HEK293 (cell line): ENCODE results near the gene KCNMA1.

Source experiments
- CTCF ChIA-PET: fragments of 350-600 bp; formaldehyde crosslinking; extraction: SDS; loops from one replicate; lab custom pipeline; 2021; ENCODE audit warnings: antibody characterized with exemption; lab: Yijun Ruan, JAX
- POLR2A ChIA-PET: fragments of 300-600 bp; formaldehyde crosslinking; extraction: SDS; loops from one replicate; lab custom pipeline; 2020; ENCODE audit warnings: antibody characterized with exemption, inconsistent platforms; lab: Yijun Ruan, JAX
- H3K27ac ChIP-seq: fragments of 200-500 bp; sonication (Bioruptor generic); 2 replicates; pipeline ENCODE4 v1.5.1; 2014; ENCODE audit warnings: low read depth, low read length, control low read depth, inconsistent platforms; ENCODE audit errors: extremely low read depth
- H3K36me3 ChIP-seq, 2 experiments: fragments of 200-500 bp in 1 of 2; sonication (Bioruptor generic) in 1 of 2; 1 replicate in 1 of 2; 2 replicates in 1 of 2; pipeline ENCODE4 v1.5.1; 2014 to 2017; ENCODE audit warnings: inconsistent platforms in 2 of 2, low read length in 2 of 2; ENCODE audit not compliant: control insufficient read depth in 2 of 2, insufficient read depth in 1 of 2
- H3K4me1 ChIP-seq: fragments of 200-500 bp; sonication (Bioruptor generic); 2 replicates; pipeline ENCODE4 v1.5.1; 2014; ENCODE audit warnings: mild to moderate bottlenecking, low read length, inconsistent platforms; ENCODE audit not compliant: control insufficient read depth, insufficient read depth
- H3K4me3 ChIP-seq: 2 replicates; pipeline ENCODE4 v1.5.1; 2011; ENCODE audit warnings: low read depth, mild to moderate bottlenecking, control low read depth, low read length, moderate library complexity
- H3K9me3 ChIP-seq: fragments of 200-500 bp; sonication (Bioruptor generic); 2 replicates; pipeline ENCODE4 v1.5.1; 2014; ENCODE audit warnings: low read depth, low read length, inconsistent platforms; ENCODE audit not compliant: control insufficient read depth, insufficient read depth
- CTCF ChIP-seq: fragments of 450-650 bp; formaldehyde crosslinking; IDR thresholded peaks from 2 replicates; pipeline ENCODE4 v1.5.1; 2016; ENCODE audit warnings: missing biosample characterization, missing genetic modification characterization
- FEZF1 ChIP-seq: fragments of 450-650 bp; formaldehyde crosslinking; IDR thresholded peaks from 2 replicates; pipeline ENCODE4 v1.5.1; 2016; ENCODE audit warnings: missing biosample characterization, missing genetic modification characterization
- MZF1 ChIP-seq: fragments of 450-650 bp; formaldehyde crosslinking; IDR thresholded peaks from 2 replicates; pipeline ENCODE4 v1.5.1; 2017; ENCODE audit warnings: missing biosample characterization, missing genetic modification characterization, borderline replicate concordance
- TRIM28 ChIP-seq: IDR thresholded peaks from 2 replicates; pipeline ENCODE4 v1.6.1; 2011; ENCODE audit warnings: low read length, control low read depth, borderline replicate concordance
- ZBTB17 ChIP-seq: fragments of 450-650 bp; formaldehyde crosslinking; IDR thresholded peaks from 2 replicates; pipeline ENCODE4 v1.5.1; 2016; ENCODE audit warnings: missing biosample characterization, missing genetic modification characterization
- ZNF140 ChIP-seq: fragments of 450-650 bp; formaldehyde crosslinking; IDR thresholded peaks from 2 replicates; pipeline ENCODE4 v1.5.1; 2016; ENCODE audit warnings: missing biosample characterization, missing genetic modification characterization
- ZNF175 ChIP-seq: fragments of 450-650 bp; formaldehyde crosslinking; IDR thresholded peaks from 2 replicates; pipeline ENCODE4 v1.5.1; 2016; ENCODE audit warnings: missing biosample characterization, missing genetic modification characterization
- ZNF18 ChIP-seq: fragments of 450-650 bp; formaldehyde crosslinking; IDR thresholded peaks from 2 replicates; pipeline ENCODE4 v1.5.1; 2016; ENCODE audit warnings: missing biosample characterization, missing genetic modification characterization
- ZNF19 ChIP-seq: fragments of 450-650 bp; formaldehyde crosslinking; IDR thresholded peaks from 2 replicates; pipeline ENCODE4; 2016; ENCODE audit warnings: missing biosample characterization, missing genetic modification characterization, low read depth
- ZNF302 ChIP-seq: fragments of 450-650 bp; formaldehyde crosslinking; IDR thresholded peaks from 2 replicates; pipeline ENCODE4 v1.5.1; 2016; ENCODE audit warnings: missing biosample characterization, missing genetic modification characterization, low read depth
- ZNF335 ChIP-seq: fragments of 450-650 bp; formaldehyde crosslinking; conservative IDR thresholded peaks from 2 replicates; pipeline ENCODE4 v1.5.1; 2016; ENCODE audit warnings: missing biosample characterization, missing genetic modification characterization
- ZNF433 ChIP-seq: fragments of 450-650 bp; formaldehyde crosslinking; IDR thresholded peaks from 2 replicates; pipeline ENCODE4 v1.5.1; 2016; ENCODE audit warnings: missing biosample characterization, missing genetic modification characterization, low read depth
- ZNF510 ChIP-seq: fragments of 450-650 bp; formaldehyde crosslinking; IDR thresholded peaks from 2 replicates; pipeline ENCODE4 v1.5.1; 2018; ENCODE audit warnings: mild to moderate bottlenecking, missing genetic modification characterization, missing biosample characterization; ENCODE audit not compliant: insufficient replicate concordance
- ZNF544 ChIP-seq: fragments of 450-650 bp; formaldehyde crosslinking; IDR thresholded peaks from 2 replicates; pipeline ENCODE4 v1.5.0; 2017; ENCODE audit warnings: missing biosample characterization, missing genetic modification characterization
- ZNF549 ChIP-seq: fragments of 450-650 bp; IDR thresholded peaks from 2 replicates; pipeline ENCODE4 v1.5.1; 2018; ENCODE audit warnings: missing biosample characterization, missing genetic modification characterization, mild to moderate bottlenecking, inconsistent platforms, moderate library complexity
- ZNF560 ChIP-seq: fragments of 450-650 bp; formaldehyde crosslinking; IDR thresholded peaks from 2 replicates; pipeline ENCODE4 v1.5.1; 2017; ENCODE audit warnings: missing biosample characterization, missing genetic modification characterization, borderline replicate concordance
- ZNF704 ChIP-seq: fragments of 450-650 bp; formaldehyde crosslinking; IDR thresholded peaks from 2 replicates; pipeline ENCODE4 v1.5.1; 2016; ENCODE audit warnings: missing biosample characterization, missing genetic modification characterization
- ZNF777 ChIP-seq: fragments of 450-650 bp; formaldehyde crosslinking; IDR thresholded peaks from 2 replicates; pipeline ENCODE4 v1.5.1; 2017; ENCODE audit warnings: missing biosample characterization, missing genetic modification characterization, borderline replicate concordance
- ZNF792 ChIP-seq: fragments of 450-650 bp; formaldehyde crosslinking; IDR thresholded peaks from 2 replicates; pipeline ENCODE4 v1.5.1; 2016; ENCODE audit warnings: missing biosample characterization, missing genetic modification characterization
- ZSCAN23 ChIP-seq: fragments of 450-650 bp; formaldehyde crosslinking; IDR thresholded peaks from 2 replicates; pipeline ENCODE4 v1.5.1; 2016; ENCODE audit warnings: missing biosample characterization, missing genetic modification characterization
- TF ChIP-seq, protein P1 (sequence below): fragments of 450-650 bp; IDR thresholded peaks from 2 replicates; pipeline ENCODE4 v1.5.1; 2018; ENCODE audit warnings: missing biosample characterization, missing genetic modification characterization
- TF ChIP-seq, protein P2 (sequence below): fragments of 450-650 bp; formaldehyde crosslinking; IDR thresholded peaks from 2 replicates; pipeline ENCODE4 v1.5.1; 2017; ENCODE audit warnings: missing biosample characterization, missing genetic modification characterization
- TF ChIP-seq, protein P3 (sequence below): fragments of 450-650 bp; formaldehyde crosslinking; IDR thresholded peaks from 2 replicates; pipeline ENCODE4 v1.5.1; 2016; ENCODE audit warnings: missing biosample characterization, missing genetic modification characterization
- TF ChIP-seq, protein P4 (sequence below): fragments of 450-650 bp; formaldehyde crosslinking; conservative IDR thresholded peaks from 2 replicates; pipeline ENCODE4 v1.5.1; 2016; ENCODE audit warnings: low read depth, missing biosample characterization, missing genetic modification characterization

The KCNMA1 gene

GRCh38 chr10:77398986-77399755 is 238.4 kb downstream of the KCNMA1 start (continued):
- no peak for TF ChIP-seq ZNF510 (tag by site-specific recombination)
- TF ChIP-seq ZNF175 (tag by site-specific recombination) = no peak
- no peak for TF ChIP-seq FEZF1 (tag by site-specific recombination)
- TF ChIP-seq CTCF = no peak
- no peak for TF ChIP-seq ZNF335
- no peak for TF ChIP-seq ZNF704
- TF ChIP-seq ZNF19 = no peak
- no peak for TF ChIP-seq ZSCAN23 (tag by site-specific recombination)
- TF ChIP-seq, protein P1, sequence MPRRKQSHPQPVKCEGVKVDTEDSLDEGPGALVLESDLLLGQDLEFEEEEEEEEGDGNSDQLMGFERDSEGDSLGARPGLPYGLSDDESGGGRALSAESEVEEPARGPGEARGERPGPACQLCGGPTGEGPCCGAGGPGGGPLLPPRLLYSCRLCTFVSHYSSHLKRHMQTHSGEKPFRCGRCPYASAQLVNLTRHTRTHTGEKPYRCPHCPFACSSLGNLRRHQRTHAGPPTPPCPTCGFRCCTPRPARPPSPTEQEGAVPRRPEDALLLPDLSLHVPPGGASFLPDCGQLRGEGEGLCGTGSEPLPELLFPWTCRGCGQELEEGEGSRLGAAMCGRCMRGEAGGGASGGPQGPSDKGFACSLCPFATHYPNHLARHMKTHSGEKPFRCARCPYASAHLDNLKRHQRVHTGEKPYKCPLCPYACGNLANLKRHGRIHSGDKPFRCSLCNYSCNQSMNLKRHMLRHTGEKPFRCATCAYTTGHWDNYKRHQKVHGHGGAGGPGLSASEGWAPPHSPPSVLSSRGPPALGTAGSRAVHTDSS (tag by site-specific recombination) = no peak
- no peak for TF ChIP-seq ZNF560 (tag by site-specific recombination)
- TF ChIP-seq ZNF777 (tag by site-specific recombination) = no peak

DNA sequence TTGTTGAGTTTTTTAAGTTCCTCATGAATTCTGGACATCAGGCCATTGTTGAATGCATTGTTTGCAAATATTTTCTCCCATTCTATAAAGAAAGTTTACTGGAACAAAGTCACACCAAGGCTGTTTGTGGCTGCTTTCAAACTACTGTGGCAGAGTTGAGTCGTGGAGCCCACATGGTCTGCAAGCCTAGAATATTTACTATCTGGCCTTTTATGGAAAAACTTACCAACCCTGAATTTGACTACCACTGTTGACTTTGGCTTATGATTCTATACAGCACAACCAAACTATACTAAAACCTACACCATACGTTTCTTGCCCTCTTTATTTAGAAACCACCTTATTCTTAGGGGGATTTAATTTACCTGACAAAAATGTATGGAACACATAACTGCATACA is 239.1 kb downstream of the KCNMA1 start:
- POLR2A ChIA-PET = no interaction called here
- no peak for TF ChIP-seq ZNF302 (tag by site-specific recombination)
- TF ChIP-seq MZF1 (tag by site-specific recombination) = no peak
- no peak for TF ChIP-seq ZBTB17 (tag by site-specific recombination)
- TF ChIP-seq, protein P2, sequence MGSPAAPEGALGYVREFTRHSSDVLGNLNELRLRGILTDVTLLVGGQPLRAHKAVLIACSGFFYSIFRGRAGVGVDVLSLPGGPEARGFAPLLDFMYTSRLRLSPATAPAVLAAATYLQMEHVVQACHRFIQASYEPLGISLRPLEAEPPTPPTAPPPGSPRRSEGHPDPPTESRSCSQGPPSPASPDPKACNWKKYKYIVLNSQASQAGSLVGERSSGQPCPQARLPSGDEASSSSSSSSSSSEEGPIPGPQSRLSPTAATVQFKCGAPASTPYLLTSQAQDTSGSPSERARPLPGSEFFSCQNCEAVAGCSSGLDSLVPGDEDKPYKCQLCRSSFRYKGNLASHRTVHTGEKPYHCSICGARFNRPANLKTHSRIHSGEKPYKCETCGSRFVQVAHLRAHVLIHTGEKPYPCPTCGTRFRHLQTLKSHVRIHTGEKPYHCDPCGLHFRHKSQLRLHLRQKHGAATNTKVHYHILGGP (tag by site-specific recombination) = no peak
- TF ChIP-seq ZNF544 (tag by site-specific recombination) = no peak
- no peak for TF ChIP-seq ZNF549 (tag by site-specific recombination)
- TF ChIP-seq ZNF433 = no peak
- TF ChIP-seq ZSCAN23 (tag by site-specific recombination) = no peak
- no peak for TF ChIP-seq ZNF18
- TF ChIP-seq ZNF792 (tag by site-specific recombination) = no peak
- TF ChIP-seq, protein P3, sequence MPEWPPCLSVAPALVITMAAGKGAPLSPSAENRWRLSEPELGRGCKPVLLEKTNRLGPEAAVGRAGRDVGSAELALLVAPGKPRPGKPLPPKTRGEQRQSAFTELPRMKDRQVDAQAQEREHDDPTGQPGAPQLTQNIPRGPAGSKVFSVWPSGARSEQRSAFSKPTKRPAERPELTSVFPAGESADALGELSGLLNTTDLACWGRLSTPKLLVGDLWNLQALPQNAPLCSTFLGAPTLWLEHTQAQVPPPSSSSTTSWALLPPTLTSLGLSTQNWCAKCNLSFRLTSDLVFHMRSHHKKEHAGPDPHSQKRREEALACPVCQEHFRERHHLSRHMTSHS (tag by site-specific recombination) = no peak
- no peak for TF ChIP-seq TRIM28
- TF ChIP-seq ZNF140 (tag by site-specific recombination) = no peak
- TF ChIP-seq, protein P4, sequence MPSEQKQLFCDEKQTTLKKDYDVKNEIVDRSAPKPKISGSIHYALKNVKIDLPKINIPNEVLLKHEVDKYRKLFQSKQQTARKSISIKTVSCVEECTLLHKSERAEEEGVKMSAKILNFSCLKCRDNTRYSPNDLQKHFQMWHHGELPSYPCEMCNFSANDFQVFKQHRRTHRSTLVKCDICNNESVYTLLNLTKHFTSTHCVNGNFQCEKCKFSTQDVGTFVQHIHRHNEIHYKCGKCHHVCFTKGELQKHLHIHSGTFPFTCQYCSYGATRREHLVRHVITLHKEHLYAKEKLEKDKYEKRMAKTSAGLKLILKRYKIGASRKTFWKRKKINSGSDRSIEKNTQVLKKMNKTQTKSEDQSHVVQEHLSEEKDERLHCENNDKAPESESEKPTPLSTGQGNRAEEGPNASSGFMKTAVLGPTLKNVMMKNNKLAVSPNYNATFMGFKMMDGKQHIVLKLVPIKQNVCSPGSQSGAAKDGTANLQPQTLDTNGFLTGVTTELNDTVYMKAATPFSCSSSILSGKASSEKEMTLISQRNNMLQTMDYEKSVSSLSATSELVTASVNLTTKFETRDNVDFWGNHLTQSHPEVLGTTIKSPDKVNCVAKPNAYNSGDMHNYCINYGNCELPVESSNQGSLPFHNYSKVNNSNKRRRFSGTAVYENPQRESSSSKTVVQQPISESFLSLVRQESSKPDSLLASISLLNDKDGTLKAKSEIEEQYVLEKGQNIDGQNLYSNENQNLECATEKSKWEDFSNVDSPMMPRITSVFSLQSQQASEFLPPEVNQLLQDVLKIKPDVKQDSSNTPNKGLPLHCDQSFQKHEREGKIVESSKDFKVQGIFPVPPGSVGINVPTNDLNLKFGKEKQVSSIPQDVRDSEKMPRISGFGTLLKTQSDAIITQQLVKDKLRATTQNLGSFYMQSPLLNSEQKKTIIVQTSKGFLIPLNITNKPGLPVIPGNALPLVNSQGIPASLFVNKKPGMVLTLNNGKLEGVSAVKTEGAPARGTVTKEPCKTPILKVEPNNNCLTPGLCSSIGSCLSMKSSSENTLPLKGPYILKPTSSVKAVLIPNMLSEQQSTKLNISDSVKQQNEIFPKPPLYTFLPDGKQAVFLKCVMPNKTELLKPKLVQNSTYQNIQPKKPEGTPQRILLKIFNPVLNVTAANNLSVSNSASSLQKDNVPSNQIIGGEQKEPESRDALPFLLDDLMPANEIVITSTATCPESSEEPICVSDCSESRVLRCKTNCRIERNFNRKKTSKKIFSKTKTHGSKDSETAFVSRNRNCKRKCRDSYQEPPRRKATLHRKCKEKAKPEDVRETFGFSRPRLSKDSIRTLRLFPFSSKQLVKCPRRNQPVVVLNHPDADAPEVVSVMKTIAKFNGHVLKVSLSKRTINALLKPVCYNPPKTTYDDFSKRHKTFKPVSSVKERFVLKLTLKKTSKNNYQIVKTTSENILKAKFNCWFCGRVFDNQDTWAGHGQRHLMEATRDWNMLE (tag by site-specific recombination) = no peak

More for the DNA sequence above, 239.1 kb downstream of the KCNMA1 start:
- Histone ChIP-seq H3K36me3 (no peaks in the 10 kb centered on the region), H3K4me1 (no peaks in the 10 kb centered on the region), H3K27ac (no peak overlapping the region), H3K9me3 (no peaks in the 10 kb centered on the region), H3K4me3 (no peak overlapping the region)
- CTCF ChIA-PET = no interaction called here
